Upper lobe of left lung (tissue), 4 donors: ENCODE results near the gene LRRC7.

Experiments used
- EP300 ChIP-seq, 4 donors: sonication (generic); formaldehyde crosslinking; IDR thresholded peaks; one replicate each; pipeline ENCODE4 v1.5.1; 2017; ENCODE audit warnings: antibody characterized with exemption in 4 of 4, control low read depth in 2 of 4
- POLR2A ChIP-seq, 4 donors: fragments of 450-650 bp; IDR thresholded peaks; one replicate each; pipeline ENCODE4 v1.5.1; 2016 to 2017; ENCODE audit warnings: antibody characterized with exemption in 4 of 4, mild to moderate bottlenecking in 2 of 4
- POLR2AphosphoS5 ChIP-seq, 2 donors: sonication (generic); formaldehyde crosslinking; IDR thresholded peaks; one replicate each; pipeline ENCODE4 v1.5.1; 2017; ENCODE audit warnings: antibody characterized with exemption in 2 of 2
- TF ChIP-seq, protein P1 (sequence below), 6 experiments: fragments of 450-650 bp in 4 of 6; fragments of 200-600 bp in 2 of 6; sonication (generic) in 2 of 6; IDR thresholded peaks; one replicate each; pipeline ENCODE4 v1.5.1; 2016 to 2019; ENCODE audit warnings: antibody characterized with exemption in 6 of 6

DNA sequence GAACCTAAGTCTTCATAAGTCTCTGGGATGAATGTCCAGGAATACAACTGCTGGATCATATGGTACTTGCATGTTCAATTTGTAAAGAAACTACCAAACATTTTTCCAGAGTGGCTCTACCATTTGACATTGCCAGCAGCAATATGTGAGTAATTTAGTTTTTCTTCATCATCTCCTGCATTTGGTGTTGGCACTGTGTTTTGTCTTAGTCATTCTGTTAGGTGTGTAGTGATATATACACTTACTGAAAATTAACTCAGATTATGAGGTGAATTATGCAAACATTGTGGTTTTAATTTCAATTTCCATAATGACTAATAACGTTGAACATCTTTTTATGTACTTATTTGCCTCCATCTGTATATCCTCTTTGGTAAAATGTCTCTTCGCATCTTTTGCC, 499.0 kb downstream of the LRRC7 start:
- TF ChIP-seq, protein P1, sequence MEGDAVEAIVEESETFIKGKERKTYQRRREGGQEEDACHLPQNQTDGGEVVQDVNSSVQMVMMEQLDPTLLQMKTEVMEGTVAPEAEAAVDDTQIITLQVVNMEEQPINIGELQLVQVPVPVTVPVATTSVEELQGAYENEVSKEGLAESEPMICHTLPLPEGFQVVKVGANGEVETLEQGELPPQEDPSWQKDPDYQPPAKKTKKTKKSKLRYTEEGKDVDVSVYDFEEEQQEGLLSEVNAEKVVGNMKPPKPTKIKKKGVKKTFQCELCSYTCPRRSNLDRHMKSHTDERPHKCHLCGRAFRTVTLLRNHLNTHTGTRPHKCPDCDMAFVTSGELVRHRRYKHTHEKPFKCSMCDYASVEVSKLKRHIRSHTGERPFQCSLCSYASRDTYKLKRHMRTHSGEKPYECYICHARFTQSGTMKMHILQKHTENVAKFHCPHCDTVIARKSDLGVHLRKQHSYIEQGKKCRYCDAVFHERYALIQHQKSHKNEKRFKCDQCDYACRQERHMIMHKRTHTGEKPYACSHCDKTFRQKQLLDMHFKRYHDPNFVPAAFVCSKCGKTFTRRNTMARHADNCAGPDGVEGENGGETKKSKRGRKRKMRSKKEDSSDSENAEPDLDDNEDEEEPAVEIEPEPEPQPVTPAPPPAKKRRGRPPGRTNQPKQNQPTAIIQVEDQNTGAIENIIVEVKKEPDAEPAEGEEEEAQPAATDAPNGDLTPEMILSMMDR (IDR thresholded peaks at IDR 0.05), result no peak
- no peak for TF ChIP-seq POLR2AphosphoS5 (IDR thresholded peaks at IDR 0.05)
- no peak for TF ChIP-seq EP300 (IDR thresholded peaks at IDR 0.05)
- TF ChIP-seq POLR2A (IDR thresholded peaks at IDR 0.05), result no peak
